K562 (cell line): ENCODE data around the gene TOR1AIP2. TPM values are rescaled to one million over a fixed set of nuclear protein-coding genes. Genes with fewer than 3 reads are reported as not detected.
A peak's percentile ranks its signal among the peaks of the same experiment; 100 is the strongest.

Source experiments
- ATAC-seq: fragments of 200-7000 bp; cut with Tn5 transposase; 3 replicates; pipeline ENCODE4 v1.9.1; 2020; ENCODE audit warnings: moderate library complexity
- BruUV-seq: library from RNA; stranded (reverse); fragments of 400-500 nt; replicated peaks from 2 replicates; lab custom pipeline; 2021; lab: Mats Ljungman, UMichigan
- CTCF ChIA-PET: fragments of 300-600 bp; formaldehyde crosslinking; extraction: SDS; loops from one replicate; lab custom pipeline; 2021; ENCODE audit warnings: low intra/inter-chr PET ratio; lab: Yijun Ruan, JAX
- POLR2A ChIA-PET: fragments of 300-600, 350-650 bp; sonication (Branson Sonifier 250); formaldehyde crosslinking; extraction: SDS; loops from one replicate; lab custom pipeline; 2021; ENCODE audit warnings: antibody characterized with exemption, inconsistent platforms; lab: Yijun Ruan, JAX
- DNase-seq, 4 experiments: peaks; one replicate each; pipeline versions ENCODE4 v3.0.0 to v3.0.0-alpha.2; 2011 to 2018; ENCODE audit warnings: low spot score in 3 of 4, mixed read lengths in 3 of 4; ENCODE audit errors: extremely low read depth in 1 of 4
- FAIRE-seq: peaks from 2 replicates; lab custom pipeline; 2011; peaks lifted over from hg19 to GRCh38; lab: Jason Lieb, UNC
- H2AFZ ChIP-seq: 2 replicates; pipeline ENCODE4 v1.6.0; 2011; ENCODE audit warnings: low read depth, low read length, control low read depth, inconsistent platforms
- H3K27ac ChIP-seq: fragments of 200-600 bp; 3 replicates; pipeline ENCODE4 v1.8.0; 2011; ENCODE audit warnings: low read depth, mild to moderate bottlenecking, control low read depth, inconsistent platforms, low read length, moderate library complexity, mixed read lengths; ENCODE audit errors: extremely low read depth
- H3K27me3 ChIP-seq, 2 experiments: fragments of 300-600 bp in 1 of 2; 2 replicates in 1 of 2; 3 replicates in 1 of 2; pipeline versions ENCODE4 v1.6.0 to v1.8.0; 2011; ENCODE audit warnings: inconsistent platforms in 2 of 2, low read length in 2 of 2, mild to moderate bottlenecking in 1 of 2, mixed read lengths in 1 of 2, moderate library complexity in 1 of 2; ENCODE audit not compliant: control insufficient read depth in 2 of 2, insufficient read depth in 2 of 2
- H3K36me3 ChIP-seq: fragments of 300-600 bp; 3 replicates; pipeline ENCODE4 v1.8.0; 2011; ENCODE audit warnings: mild to moderate bottlenecking, low read length, inconsistent platforms; ENCODE audit not compliant: control insufficient read depth, insufficient read depth
- H3K4me1 ChIP-seq, 2 experiments: fragments of 200-600 bp in 1 of 2; replicated peaks in 1 of 2; 2 replicates in 1 of 2; 3 replicates in 1 of 2; pipeline versions ENCODE4 v1.5.1 to v1.8.0; 2011; ENCODE audit warnings: inconsistent platforms in 2 of 2, low read length in 2 of 2, mild to moderate bottlenecking in 1 of 2, mixed read lengths in 1 of 2, moderate library complexity in 1 of 2; ENCODE audit not compliant: control insufficient read depth in 2 of 2, insufficient read depth in 2 of 2
- H3K4me2 ChIP-seq: 2 replicates; pipeline ENCODE4 v1.6.1; 2011; ENCODE audit warnings: low read length, control low read depth, inconsistent platforms, mixed read lengths; ENCODE audit not compliant: insufficient read depth
- H3K4me3 ChIP-seq: fragments of 200-600 bp; sonication (generic), shearing (Covaris generic); 2 replicates; pipeline ENCODE4 v1.5.1; 2016; ENCODE audit warnings: control low read depth, inconsistent platforms
- H3K79me2 ChIP-seq: fragments of 200-600 bp; 3 replicates; pipeline ENCODE4 v1.8.0; 2011; ENCODE audit warnings: low read length, inconsistent platforms; ENCODE audit not compliant: control insufficient read depth, insufficient read depth
- H3K9ac ChIP-seq, 2 experiments: 2 replicates each; pipeline versions ENCODE4 v1.6.0 to v1.6.1; 2011; ENCODE audit warnings: low read depth in 2 of 2, low read length in 2 of 2, control low read depth in 1 of 2, inconsistent platforms in 1 of 2, mild to moderate bottlenecking in 1 of 2, mixed read lengths in 1 of 2; ENCODE audit not compliant: insufficient read depth in 1 of 2
- H3K9me1 ChIP-seq: one replicate; pipeline ENCODE4 v1.6.0; 2011; ENCODE audit warnings: inconsistent platforms, mild to moderate bottlenecking, low read length, moderate library complexity; ENCODE audit not compliant: control insufficient read depth, insufficient read depth
- H3K9me3 ChIP-seq: replicated peaks from 2 replicates; pipeline ENCODE4 v1.5.1; 2011; ENCODE audit warnings: low read depth, low read length, inconsistent platforms; ENCODE audit not compliant: control insufficient read depth, insufficient read depth
- H4K20me1 ChIP-seq: replicated peaks from 2 replicates; pipeline ENCODE4 v1.6.1; 2011; ENCODE audit warnings: low read length, inconsistent platforms, mixed read lengths; ENCODE audit not compliant: control insufficient read depth, insufficient read depth
- FOXA3 ChIP-seq, 2 experiments: fragments of 450-650 bp in 1 of 2; sonication (generic) in 1 of 2; formaldehyde crosslinking; IDR thresholded peaks in 1 of 2; conservative IDR thresholded peaks in 1 of 2; 2 replicates each; pipeline versions ENCODE4 v1.4.0 to v1.8.0; 2020 to 2022; ENCODE audit warnings: mild to moderate bottlenecking in 2 of 2, missing genetic modification reagents in 1 of 2
- MBD1 ChIP-seq: fragments of 250-450 bp; sonication (Bioruptor Pico); IDR thresholded peaks from 2 replicates; pipeline ENCODE4 v1.8.0; 2022; ENCODE audit warnings: inconsistent platforms
- PKNOX1 ChIP-seq: fragments of 450-650 bp; IDR thresholded peaks from 2 replicates; pipeline ENCODE4 v1.6.1; 2016
- RBM14 ChIP-seq: fragments of 200-400 bp; formaldehyde crosslinking; IDR thresholded peaks from 2 replicates; pipeline ENCODE4 v1.6.1; 2018; ENCODE audit warnings: low read depth, mild to moderate bottlenecking, low read length, moderate library complexity, borderline replicate concordance; ENCODE audit not compliant: insufficient read depth
- SMC3 ChIP-seq: conservative IDR thresholded peaks from 2 replicates; pipeline ENCODE4 v1.6.1; 2011; ENCODE audit warnings: low read depth, low read length, improper control_type of control experiment; ENCODE audit not compliant: insufficient read depth
- ZNF395 ChIP-seq: fragments of 200-800 bp; sonication (Bioruptor generic); IDR thresholded peaks from 2 replicates; pipeline ENCODE4 v1.6.1; 2017; ENCODE audit warnings: missing genetic modification characterization, missing compliant biosample characterization
- ZNF609 ChIP-seq: sonication (generic); formaldehyde crosslinking; IDR thresholded peaks from 2 replicates; pipeline ENCODE4 v1.8.1; 2023; ENCODE audit warnings: missing genetic modification reagents, mild to moderate bottlenecking, borderline replicate concordance
- ZSCAN32 ChIP-seq: fragments of 450-650 bp; formaldehyde crosslinking; IDR thresholded peaks from 2 replicates; pipeline ENCODE4 v1.4.0; 2020; ENCODE audit warnings: mild to moderate bottlenecking, moderate library complexity
- WGBS: fragments of 100-300 bp; shearing (Covaris generic); methylation state at CpG from one replicate; pipeline ENCODE4 v1.1.6; 2016; ENCODE audit warnings: low coverage, mixed read lengths; ENCODE audit not compliant: insufficient coverage; ENCODE audit errors: missing lambda C conversion rate; 5-methylcytosine and 5-hydroxymethylcytosine counted together
- in situ Hi-C: fragments of 300-500 bp; cut with MboI; formaldehyde crosslinking; loops from 4 replicates; pipeline ENCODE4 v1.15.0; 2018; ENCODE audit warnings: inconsistent platforms, mixed read lengths
- intact Hi-C: fragments of 100-400 bp; cut with micrococcal nuclease; formaldehyde crosslinking; loops from 2 replicates; pipeline ENCODE4 v1.14.2; 2022
- polyA plus RNA-seq, 8 experiments: library from polyadenylated mRNA; depleted of rRNA in 4 of 8; stranded (reverse) in 5 of 8; unstranded in 3 of 8; fragments of >200 nt; fragmentation: Nextera tagmentation in 2 of 8; fragmentation: Illumina TruSeq in 1 of 8; extraction: Ambion mirVana in 2 of 8; extraction: Trizol in 1 of 8; gene quantifications; 2 replicates each; pipeline versions ENCODE4 v1.2.1 to v1.2.3, GENCODE V29; 2011 to 2014; ENCODE audit warnings: inconsistent platforms in 1 of 8, missing spikeins in 1 of 8
- total RNA-seq, 7 experiments: library from RNA; depleted of rRNA in 6 of 7; stranded (reverse); fragments of >200 nt in 6 of 7; fragmentation: Illumina TruSeq in 2 of 7; extraction: Trizol in 2 of 7; gene quantifications; 2 replicates each; pipeline versions ENCODE4 v1.2.1 to v1.2.3, GENCODE V29; 2011 to 2021; ENCODE audit warnings: low replicate concordance in 1 of 7

The TOR1AIP2 gene
- total and polyA plus RNA-seq, 9 of the 15 experiments (the other 6 are each of a cell fraction or from before 2014, with no cell fraction given) = 16.7 to 122 (median 41.4) TPM

GRCh38 chr1:179818743-179819173 lies 58.8 kb downstream of the TOR1AIP2 start (continued):
- TF ChIP-seq FOXA3 (CRISPR knock-in tag; conservative IDR thresholded peaks at IDR 0.05 in 1 of 2, IDR thresholded peaks at IDR 0.05 in 1 of 2) (no peak), MBD1 (CRISPR knock-in tag) (no peak), RBM14 (no peak), PKNOX1 (peak; percentile 76)

GRCh38 chr1:179818260-179818659 lies 59.3 kb downstream of the TOR1AIP2 start:
- Histone ChIP-seq H3K9me3 (no peaks in the 10 kb centered on the region), H4K20me1 (peaks cover 3% of the 10 kb centered on the region; the same call in 1 of the 2 replicates), H3K27ac (no peak overlapping the region), H3K9me1 (no peaks in the 10 kb centered on the region), H3K4me1 (peaks cover 20 to 27% of the 10 kb centered on the region in 2 experiments), H3K79me2 (no peaks in the 10 kb centered on the region), H3K27me3 (peaks cover 27 to 43% of the 10 kb centered on the region in 2 experiments), H2AFZ (peak overlapping the region; percentile 70), H3K4me2 (peak overlapping the region; percentile 77), H3K9ac (peak overlapping the region in 1 of 2 experiments; percentile 2; a peak in 2 of 4 replicates), H3K36me3 (no peaks in the 10 kb centered on the region), H3K4me3 (no peak overlapping the region)
- no peak for ATAC-seq
- POLR2A ChIA-PET = interaction anchor here (0.6 to 2.1 kb wide), 13 partner anchors 9 to 1292 kb away, joined by 3 to 13 read pairs (median 3); no protein-coding TSS in a partner anchor
- FAIRE-seq = no peak
- WGBS = 76% methylated on average over 7 of the region's 7 CpGs
- in situ Hi-C loops (no loop called here), intact Hi-C loops (loop anchor here (10.0 kb wide), 2 partner anchors 563 to 733 kb away; partner anchors contain the start of gene TOR3A)
- no TSS peak for BruUV-seq
- CTCF ChIA-PET = no interaction called here
- no peak for DNase-seq
- TF ChIP-seq SMC3 (0 out of 2 replicates have a peak, but pooled peaks have one; percentile 7), ZNF395 (0 out of 2 replicates have a peak, but pooled peaks have one; percentile 38), ZSCAN32 (CRISPR knock-in tag) (0 out of 2 replicates have a peak, but pooled peaks have one; percentile 23), ZNF609 (CRISPR knock-in tag) (no peak)
